NCI-H446 (cell line): ENCODE results near the gene MXI1.
"Not testable (repeated sequence)": the region's sequence is repeated elsewhere in the genome, so short reads cannot be mapped to it uniquely, and the experiment has no call there.

ENCODE experiments used
- DNase-seq, 2 experiments: peaks; one replicate each; lab custom pipeline; 2025; lab: John Stamatoyannopoulos, UW

Gene MXI1

DNA sequence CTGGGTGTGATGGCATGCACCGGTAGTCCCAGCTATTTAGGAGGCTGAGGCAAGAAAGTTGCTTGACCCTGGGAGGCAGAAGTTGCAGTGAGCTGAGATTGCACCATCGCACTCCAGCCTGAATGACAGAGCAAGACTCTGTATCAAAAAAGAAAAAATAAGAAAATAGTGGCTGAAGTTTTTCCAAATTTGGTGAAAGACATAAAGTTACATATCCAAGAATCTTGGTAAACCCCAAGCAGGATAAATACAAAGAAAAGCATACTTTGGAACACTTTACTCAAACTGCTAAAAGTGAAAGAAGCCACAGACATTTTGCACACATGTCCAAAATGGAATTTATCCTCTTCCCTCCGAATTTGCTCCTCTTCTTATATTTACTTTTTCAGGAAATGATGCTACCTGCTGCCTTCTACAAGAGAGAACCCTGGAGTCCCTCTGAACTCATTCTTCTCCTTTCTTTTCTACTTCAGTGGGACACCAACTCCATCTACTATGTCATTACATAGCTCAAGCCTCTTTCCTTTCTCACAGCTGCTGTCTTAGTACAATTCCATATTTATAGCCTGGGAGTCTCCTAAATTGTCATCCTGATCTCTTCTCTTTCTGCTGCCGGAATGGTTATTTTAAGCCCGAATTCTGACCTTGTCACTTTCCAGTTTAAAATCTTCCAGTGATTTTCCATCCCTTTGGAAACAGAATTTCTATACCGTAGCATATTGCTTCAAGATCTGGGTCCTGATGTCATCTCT lies 114.6 kb downstream of the MXI1 start:
- no peak for DNase-seq

- DNase-seq = no peak
These were observed 116.1 kb downstream of the MXI1 start for GRCh38 chr10:110323503-110323902.

- no peak for DNase-seq
These were observed 116.9 kb downstream of the MXI1 start for GRCh38 chr10:110324201-110324804.

DNA sequence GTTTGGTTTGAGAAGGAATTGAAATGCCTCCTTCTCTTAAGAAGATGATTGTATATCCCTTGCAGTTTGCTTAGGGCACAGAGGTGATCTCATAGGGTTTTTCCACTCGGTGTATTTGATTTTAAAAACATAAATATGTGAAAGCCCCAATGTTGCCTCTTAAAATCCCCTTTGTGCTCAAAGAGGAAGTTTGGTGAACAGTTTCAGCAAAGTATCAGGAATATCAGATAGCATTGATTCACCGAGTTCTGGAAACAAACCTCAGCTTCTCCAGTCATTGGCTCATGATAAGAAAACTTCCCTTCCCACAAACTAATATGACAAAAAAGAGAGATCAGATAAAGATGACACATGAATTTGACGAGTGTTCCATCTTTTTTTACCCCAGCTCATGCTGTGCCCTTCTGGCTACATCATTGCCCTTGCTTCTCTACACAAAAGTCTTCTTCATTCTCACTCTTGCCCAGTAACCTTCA lies 117.4 kb downstream of the MXI1 start:
- DNase-seq = no peak

- DNase-seq = no peak
These were observed 119.1 kb downstream of the MXI1 start for GRCh38 chr10:110326351-110327032.

- no peak for DNase-seq
These were observed 120.0 kb downstream of the MXI1 start for GRCh38 chr10:110327262-110327914.

DNA sequence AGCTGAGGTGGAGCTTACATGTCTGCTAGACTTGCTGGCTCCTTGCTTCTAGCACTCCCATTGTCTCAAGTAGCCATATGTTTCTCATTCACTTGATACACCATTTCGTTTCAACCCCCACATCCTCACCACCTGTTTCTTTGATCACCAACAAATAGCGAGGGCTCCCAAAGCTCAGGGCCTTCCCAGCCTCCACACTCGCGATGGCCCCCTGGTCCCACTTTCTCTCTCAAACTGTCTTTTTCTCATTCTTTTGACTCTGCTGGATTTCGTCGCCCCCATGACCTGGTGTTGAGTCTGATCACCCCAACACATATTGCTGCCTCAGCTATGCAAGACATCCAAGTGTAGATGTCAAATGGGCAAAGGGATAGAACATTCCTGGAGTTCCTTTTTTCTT lies 123.3 kb downstream of the MXI1 start:
- no peak for DNase-seq

DNA sequence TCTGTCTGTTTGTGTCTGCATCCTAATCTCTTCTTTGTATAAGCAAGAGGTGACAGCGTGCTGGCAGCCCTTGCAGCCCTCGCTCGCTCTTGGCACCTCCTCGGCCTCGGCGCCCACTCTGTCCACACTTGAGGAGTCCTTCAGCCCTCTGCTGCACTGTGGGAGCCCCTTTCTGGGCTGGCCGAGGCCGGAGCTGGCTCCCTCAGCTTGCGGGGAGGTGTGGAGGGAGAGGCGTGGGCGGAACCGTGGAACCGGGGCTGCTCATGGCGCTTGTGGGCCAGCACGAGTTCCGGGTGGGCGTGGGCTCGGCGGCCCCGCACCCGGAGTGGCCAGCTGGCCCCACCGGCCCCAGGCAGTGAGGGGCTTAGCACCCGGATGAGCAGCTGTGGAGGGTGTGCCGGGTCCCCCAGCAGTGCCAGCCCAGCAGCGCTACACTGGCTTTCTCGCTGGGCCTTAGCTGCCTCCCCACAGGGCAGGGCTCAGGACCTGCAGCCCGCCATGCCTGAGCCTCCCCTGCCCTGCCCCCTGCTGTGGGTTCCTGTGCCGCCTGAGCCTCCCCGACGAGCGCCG lies 123.9 kb downstream of the MXI1 start:
- DNase-seq = not testable (repeated sequence)

GRCh38 chr10:110334061-110334656 lies 126.8 kb downstream of the MXI1 start:
- DNase-seq = no peak

GRCh38 chr10:110335314-110336064 lies 128.1 kb downstream of the MXI1 start:
- DNase-seq = no peak

DNA sequence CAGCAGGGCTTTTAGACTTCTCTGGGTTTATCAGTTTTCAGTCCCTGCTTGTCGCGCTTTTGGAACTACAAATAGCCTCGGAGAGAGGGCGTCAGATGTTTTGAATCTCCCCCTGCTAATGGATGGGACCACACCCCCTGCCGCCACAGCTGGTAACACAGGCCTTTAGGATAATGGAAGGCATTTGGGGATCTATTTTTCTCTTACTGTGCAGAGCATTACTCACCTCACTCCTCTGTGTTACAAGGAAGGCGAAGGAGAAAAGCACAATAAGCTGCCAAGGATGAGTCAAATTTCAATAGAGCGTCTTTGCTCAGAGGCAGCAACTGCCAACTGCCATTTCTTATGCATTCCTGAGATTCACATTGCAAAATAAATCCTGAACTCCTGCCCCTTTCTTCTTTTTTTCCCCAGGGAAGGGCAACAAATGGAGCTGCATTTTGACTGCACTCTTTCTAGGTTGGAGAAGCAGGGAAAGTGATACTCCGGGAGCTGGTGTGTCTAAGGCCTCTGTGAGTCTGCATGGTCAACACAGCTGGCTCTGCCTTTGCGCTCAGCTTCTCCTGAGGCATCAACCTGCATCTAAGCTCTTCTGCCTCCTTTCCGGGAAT lies 128.8 kb downstream of the MXI1 start:
- DNase-seq = peak in 1 of 2 experiments; percentile 77
